ENCODE data around the gene ADAMTSL1.

The ADAMTSL1 gene

GRCh38 chr9:18608371-18608770, 134.4 kb downstream of the ADAMTSL1 start:
- DNase-seq (ENCODE audit: low read depth): no peak

GRCh38 chr9:18610956-18611355, 137.0 kb downstream of the ADAMTSL1 start:
- no peak for DNase-seq (ENCODE audit: low read depth)
- no peak for TF ChIP-seq CTCF (IDR thresholded peaks at IDR 0.05; ENCODE audit: low read depth, low read length, missing control alignments)
- in situ Hi-C loops (cut with HindIII; ENCODE audit: low sequenced_read_pairs): no loop called here
- H3K4me3 ChIP-seq (ENCODE audit: low read depth, low read length): no peak overlapping the region

More at GRCh38 chr9:18608371-18608770, 134.4 kb downstream of the ADAMTSL1 start:
- no peak for TF ChIP-seq CTCF (IDR thresholded peaks at IDR 0.05; ENCODE audit: low read depth, low read length, missing control alignments)
- H3K4me3 ChIP-seq (ENCODE audit: low read depth, low read length): no peak overlapping the region
- in situ Hi-C loops (cut with HindIII; ENCODE audit: low sequenced_read_pairs): no loop called here

- in situ Hi-C loops (cut with HindIII; ENCODE audit: low sequenced_read_pairs): no loop called here
Measured at GRCh38 chr9:18611971-18612370, 138.0 kb downstream of the ADAMTSL1 start.

GRCh38 chr9:18614116-18614515, 140.2 kb downstream of the ADAMTSL1 start:
- no peak overlapping the region for H3K4me3 ChIP-seq (ENCODE audit: low read depth, low read length)
- TF ChIP-seq CTCF (IDR thresholded peaks at IDR 0.05; ENCODE audit: low read depth, low read length, missing control alignments): no peak
- in situ Hi-C loops (cut with HindIII; ENCODE audit: low sequenced_read_pairs): no loop called here
- DNase-seq (ENCODE audit: low read depth): no peak

More at GRCh38 chr9:18611971-18612370, 138.0 kb downstream of the ADAMTSL1 start:
- DNase-seq (ENCODE audit: low read depth): no peak
- TF ChIP-seq CTCF (IDR thresholded peaks at IDR 0.05; ENCODE audit: low read depth, low read length, missing control alignments): no peak
- no peak overlapping the region for H3K4me3 ChIP-seq (ENCODE audit: low read depth, low read length)

- TF ChIP-seq CTCF (IDR thresholded peaks at IDR 0.05; ENCODE audit: low read depth, low read length, missing control alignments): no peak
- in situ Hi-C loops (cut with HindIII; ENCODE audit: low sequenced_read_pairs): no loop called here
- H3K4me3 ChIP-seq (ENCODE audit: low read depth, low read length): no peak overlapping the region
- no peak for DNase-seq (ENCODE audit: low read depth)
Measured at GRCh38 chr9:18614651-18615050, 140.7 kb downstream of the ADAMTSL1 start.

GRCh38 chr9:18616976-18617375, 143.0 kb downstream of the ADAMTSL1 start:
- DNase-seq (ENCODE audit: low read depth): no peak
- no peak overlapping the region for H3K4me3 ChIP-seq (ENCODE audit: low read depth, low read length)
- in situ Hi-C loops (cut with HindIII; ENCODE audit: low sequenced_read_pairs): no loop called here
- no peak for TF ChIP-seq CTCF (IDR thresholded peaks at IDR 0.05; ENCODE audit: low read depth, low read length, missing control alignments)

- no peak for TF ChIP-seq CTCF (IDR thresholded peaks at IDR 0.05; ENCODE audit: low read depth, low read length, missing control alignments)
- H3K4me3 ChIP-seq (ENCODE audit: low read depth, low read length): no peak overlapping the region
- in situ Hi-C loops (cut with HindIII; ENCODE audit: low sequenced_read_pairs): no loop called here
- DNase-seq (ENCODE audit: low read depth): no peak
Measured at GRCh38 chr9:18617759-18618158, 143.8 kb downstream of the ADAMTSL1 start.
